Measurements from ENCODE around the gene TMEFF1.

- no peak for TF ChIP-seq EP300 (IDR thresholded peaks at IDR 0.05)
- TF ChIP-seq CTCF (IDR thresholded peaks at IDR 0.05): no peak
- TF ChIP-seq POLR2A (IDR thresholded peaks at IDR 0.05): no peak
These were observed 7.2 kb upstream of the TMEFF1 start for GRCh38 chr9:100465761-100466160.

Data from gastroesophageal sphincter (tissue), 3 donors.